ENCODE data around the gene ACACA.

ACACA gene

DNA sequence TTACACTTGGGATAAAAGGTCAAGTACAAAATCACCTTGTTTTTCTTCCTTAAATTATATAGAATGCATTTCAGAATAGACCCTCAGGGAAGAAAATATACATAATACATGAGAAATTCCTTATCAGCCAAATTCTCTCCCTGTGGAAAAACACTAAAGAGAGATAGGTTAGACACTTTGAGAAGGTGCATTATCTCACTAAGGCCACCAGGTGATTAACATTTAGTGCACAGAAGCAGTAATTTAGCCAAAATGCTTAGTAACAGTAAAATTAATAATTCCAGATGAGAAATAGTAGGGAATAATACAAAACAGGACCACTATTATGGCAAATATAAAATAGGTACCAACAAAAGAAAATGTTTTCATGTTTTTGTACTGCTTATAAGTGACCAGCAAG is 216.1 kb downstream of the ACACA start:
- no peak for TF ChIP-seq ZNF565 (CRISPR knock-in tag; conservative IDR thresholded peaks at IDR 0.05; ENCODE audit: low read depth)
- TF ChIP-seq, protein P1, sequence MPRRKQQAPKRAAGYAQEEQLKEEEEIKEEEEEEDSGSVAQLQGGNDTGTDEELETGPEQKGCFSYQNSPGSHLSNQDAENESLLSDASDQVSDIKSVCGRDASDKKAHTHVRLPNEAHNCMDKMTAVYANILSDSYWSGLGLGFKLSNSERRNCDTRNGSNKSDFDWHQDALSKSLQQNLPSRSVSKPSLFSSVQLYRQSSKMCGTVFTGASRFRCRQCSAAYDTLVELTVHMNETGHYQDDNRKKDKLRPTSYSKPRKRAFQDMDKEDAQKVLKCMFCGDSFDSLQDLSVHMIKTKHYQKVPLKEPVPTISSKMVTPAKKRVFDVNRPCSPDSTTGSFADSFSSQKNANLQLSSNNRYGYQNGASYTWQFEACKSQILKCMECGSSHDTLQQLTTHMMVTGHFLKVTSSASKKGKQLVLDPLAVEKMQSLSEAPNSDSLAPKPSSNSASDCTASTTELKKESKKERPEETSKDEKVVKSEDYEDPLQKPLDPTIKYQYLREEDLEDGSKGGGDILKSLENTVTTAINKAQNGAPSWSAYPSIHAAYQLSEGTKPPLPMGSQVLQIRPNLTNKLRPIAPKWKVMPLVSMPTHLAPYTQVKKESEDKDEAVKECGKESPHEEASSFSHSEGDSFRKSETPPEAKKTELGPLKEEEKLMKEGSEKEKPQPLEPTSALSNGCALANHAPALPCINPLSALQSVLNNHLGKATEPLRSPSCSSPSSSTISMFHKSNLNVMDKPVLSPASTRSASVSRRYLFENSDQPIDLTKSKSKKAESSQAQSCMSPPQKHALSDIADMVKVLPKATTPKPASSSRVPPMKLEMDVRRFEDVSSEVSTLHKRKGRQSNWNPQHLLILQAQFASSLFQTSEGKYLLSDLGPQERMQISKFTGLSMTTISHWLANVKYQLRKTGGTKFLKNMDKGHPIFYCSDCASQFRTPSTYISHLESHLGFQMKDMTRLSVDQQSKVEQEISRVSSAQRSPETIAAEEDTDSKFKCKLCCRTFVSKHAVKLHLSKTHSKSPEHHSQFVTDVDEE (CRISPR knock-in tag; IDR thresholded peaks at IDR 0.05): no peak
- TF ChIP-seq ZNF70 (CRISPR knock-in tag; IDR thresholded peaks at IDR 0.05): no peak
- no peak for TF ChIP-seq ZFP3 (CRISPR knock-in tag; IDR thresholded peaks at IDR 0.05)
- TF ChIP-seq, protein P2, sequence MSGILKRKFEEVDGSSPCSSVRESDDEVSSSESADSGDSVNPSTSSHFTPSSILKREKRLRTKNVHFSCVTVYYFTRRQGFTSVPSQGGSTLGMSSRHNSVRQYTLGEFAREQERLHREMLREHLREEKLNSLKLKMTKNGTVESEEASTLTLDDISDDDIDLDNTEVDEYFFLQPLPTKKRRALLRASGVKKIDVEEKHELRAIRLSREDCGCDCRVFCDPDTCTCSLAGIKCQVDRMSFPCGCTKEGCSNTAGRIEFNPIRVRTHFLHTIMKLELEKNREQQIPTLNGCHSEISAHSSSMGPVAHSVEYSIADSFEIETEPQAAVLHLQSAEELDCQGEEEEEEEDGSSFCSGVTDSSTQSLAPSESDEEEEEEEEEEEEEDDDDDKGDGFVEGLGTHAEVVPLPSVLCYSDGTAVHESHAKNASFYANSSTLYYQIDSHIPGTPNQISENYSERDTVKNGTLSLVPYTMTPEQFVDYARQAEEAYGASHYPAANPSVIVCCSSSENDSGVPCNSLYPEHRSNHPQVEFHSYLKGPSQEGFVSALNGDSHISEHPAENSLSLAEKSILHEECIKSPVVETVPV (CRISPR knock-in tag; IDR thresholded peaks at IDR 0.05): no peak
- TF ChIP-seq ZC3H10 (CRISPR knock-in tag; IDR thresholded peaks at IDR 0.05): no peak
- TF ChIP-seq CSDC2 (CRISPR knock-in tag; IDR thresholded peaks at IDR 0.05): no peak
- no peak for TF ChIP-seq TCF4 (CRISPR knock-in tag; IDR thresholded peaks at IDR 0.05; ENCODE audit: borderline replicate concordance)
- ATAC-seq: no peak

DNA sequence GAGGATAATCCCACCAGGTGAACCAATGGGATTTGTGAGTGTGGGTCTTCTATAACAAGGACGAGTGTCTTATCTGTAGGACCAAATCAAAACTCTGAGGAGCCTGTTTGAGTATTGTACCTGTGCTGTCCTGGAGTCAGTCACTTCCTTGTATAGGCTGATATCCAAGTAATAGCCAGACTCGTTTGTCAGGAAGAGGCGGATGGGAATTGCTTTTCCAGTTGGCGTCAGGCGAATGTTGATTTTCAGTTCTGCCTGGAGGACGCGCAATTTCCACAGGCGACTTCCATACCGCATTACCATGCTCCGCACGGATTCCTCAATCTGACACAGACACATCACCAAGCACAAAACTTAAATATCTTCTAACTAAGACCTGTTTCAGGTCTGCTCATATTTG is 218.5 kb downstream of the ACACA start:
- ATAC-seq: no peak
- TF ChIP-seq ZNF565 (CRISPR knock-in tag; conservative IDR thresholded peaks at IDR 0.05; ENCODE audit: low read depth) (no peak), GLIS3 (CRISPR knock-in tag; IDR thresholded peaks at IDR 0.05) (no peak), ARNTL (CRISPR knock-in tag; IDR thresholded peaks at IDR 0.05; ENCODE audit: borderline replicate concordance, low read depth) (no peak), ZNF8 (CRISPR knock-in tag; IDR thresholded peaks at IDR 0.05) (no peak), OSR1 (CRISPR knock-in tag; IDR thresholded peaks at IDR 0.05) (no peak), TOX (CRISPR knock-in tag; IDR thresholded peaks at IDR 0.05; ENCODE audit: borderline replicate concordance) (no peak), ZC3H10 (CRISPR knock-in tag; IDR thresholded peaks at IDR 0.05) (no peak), ESRRG (CRISPR knock-in tag; IDR thresholded peaks at IDR 0.05) (no peak), SNAI2 (CRISPR knock-in tag; IDR thresholded peaks at IDR 0.05) (no peak), RARB (CRISPR knock-in tag; IDR thresholded peaks at IDR 0.05) (no peak), TCF4 (CRISPR knock-in tag; IDR thresholded peaks at IDR 0.05; ENCODE audit: borderline replicate concordance) (no peak), CSDC2 (CRISPR knock-in tag; IDR thresholded peaks at IDR 0.05) (no peak), ZFP30 (CRISPR knock-in tag; IDR thresholded peaks at IDR 0.05) (no peak), PATZ1 (CRISPR knock-in tag; IDR thresholded peaks at IDR 0.05; ENCODE audit: borderline replicate concordance) (no peak)
- TF ChIP-seq, protein P1 (CRISPR knock-in tag; IDR thresholded peaks at IDR 0.05): no peak
- TF ChIP-seq, protein P3, sequence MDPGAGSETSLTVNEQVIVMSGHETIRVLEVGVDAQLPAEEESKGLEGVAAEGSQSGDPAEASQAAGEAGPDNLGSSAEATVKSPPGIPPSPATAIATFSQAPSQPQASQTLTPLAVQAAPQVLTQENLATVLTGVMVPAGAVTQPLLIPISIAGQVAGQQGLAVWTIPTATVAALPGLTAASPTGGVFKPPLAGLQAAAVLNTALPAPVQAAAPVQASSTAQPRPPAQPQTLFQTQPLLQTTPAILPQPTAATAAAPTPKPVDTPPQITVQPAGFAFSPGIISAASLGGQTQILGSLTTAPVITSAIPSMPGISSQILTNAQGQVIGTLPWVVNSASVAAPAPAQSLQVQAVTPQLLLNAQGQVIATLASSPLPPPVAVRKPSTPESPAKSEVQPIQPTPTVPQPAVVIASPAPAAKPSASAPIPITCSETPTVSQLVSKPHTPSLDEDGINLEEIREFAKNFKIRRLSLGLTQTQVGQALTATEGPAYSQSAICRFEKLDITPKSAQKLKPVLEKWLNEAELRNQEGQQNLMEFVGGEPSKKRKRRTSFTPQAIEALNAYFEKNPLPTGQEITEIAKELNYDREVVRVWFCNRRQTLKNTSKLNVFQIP (CRISPR knock-in tag; IDR thresholded peaks at IDR 0.05; ENCODE audit: borderline replicate concordance, low read depth): no peak
- TF ChIP-seq, protein P2 (CRISPR knock-in tag; IDR thresholded peaks at IDR 0.05): no peak
